ENCODE results near the gene ZFX. TPM values are rescaled to one million over a fixed set of nuclear protein-coding genes. Genes with fewer than 3 reads are reported as not detected.

Gene ZFX
- total and polyA plus RNA-seq, 2 of the 8 experiments (the other 6 are each of a cell fraction or from before 2014, with no cell fraction given), result 2.8 to 22.0 TPM

DNA sequence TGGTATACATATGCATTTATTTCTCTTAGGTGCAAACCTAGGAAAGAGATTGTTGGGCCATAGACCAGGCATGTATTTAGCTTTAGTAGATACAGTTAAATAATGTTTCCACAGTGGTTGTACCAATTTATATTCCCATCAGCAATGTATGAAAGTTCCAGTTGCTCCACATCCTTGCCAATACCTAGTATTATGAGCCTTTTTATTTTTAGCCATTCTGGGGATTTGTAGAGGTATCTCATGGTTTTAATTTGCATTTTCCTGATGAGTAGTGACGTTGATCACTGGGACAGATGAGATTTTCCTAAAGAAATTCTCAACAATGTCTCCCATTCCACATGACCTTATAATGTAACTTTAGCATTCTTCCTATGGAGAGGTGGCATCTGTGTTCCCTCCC, 107.5 kb downstream of the ZFX start:
- Histone ChIP-seq H2BK20ac (ENCODE audit: low read length) (no peak overlapping the region), H2AFZ (ENCODE audit: low read length) (no peak overlapping the region), H3K79me2 (ENCODE audit: control insufficient read depth in 1 of 2, insufficient read depth in 2 of 2, low read length in 2 of 2) (no peaks in the 10 kb centered on the region), H3K27ac (ENCODE audit: low read depth, low read length) (no peak overlapping the region), H2BK120ac (replicated peaks; ENCODE audit: low read depth, low read length) (no peak overlapping the region), H2BK5ac (ENCODE audit: low read depth, low read length) (no peak overlapping the region), H3K23ac (ENCODE audit: insufficient read length) (no peak overlapping the region), H3K79me1 (ENCODE audit: low read depth, low read length) (no peaks in the 10 kb centered on the region), H3K36me3 (ENCODE audit: control insufficient read depth in 2 of 4, insufficient read depth in 4 of 4, low read length in 3 of 4) (no peaks in the 10 kb centered on the region), H2BK12ac (ENCODE audit: low read depth, low read length) (no peak overlapping the region), H3K56ac (replicated peaks; ENCODE audit: insufficient read length, low read depth, low read length) (no peak overlapping the region), H3K27me3 (replicated peaks in 1 of 4; ENCODE audit: control insufficient read depth in 3 of 4, extremely low read depth in 1 of 4, insufficient read depth in 3 of 4, low read length in 3 of 4) (no peaks in the 10 kb centered on the region), H3K4me3 (ENCODE audit: extremely low read depth in 1 of 4, insufficient read depth in 2 of 4, low read depth in 3 of 4, low read length in 4 of 4) (no peak overlapping the region), H2BK15ac (ENCODE audit: low read length) (no peak overlapping the region), H4K8ac (ENCODE audit: extremely low read depth, insufficient read depth, low read length) (no peak overlapping the region), H4K91ac (replicated peaks; ENCODE audit: insufficient read length, low read length) (no peak overlapping the region), H3K9me3 (ENCODE audit: insufficient read depth in 2 of 2, low read depth in 1 of 2, low read length in 1 of 2) (no peaks in the 10 kb centered on the region), H3K18ac (ENCODE audit: extremely low read depth, low read length) (no peak overlapping the region), H3K9ac (replicated peaks in 1 of 4; ENCODE audit: extremely low read depth in 1 of 4, low read depth in 3 of 4, low read length in 3 of 4) (no peak overlapping the region), H4K20me1 (replicated peaks in 1 of 2; ENCODE audit: control insufficient read depth in 1 of 2, insufficient read depth in 2 of 2, low read length in 2 of 2) (no peaks in the 10 kb centered on the region), H3K4ac (replicated peaks; ENCODE audit: insufficient read length, low read depth, low read length) (no peak overlapping the region), H2AK5ac (ENCODE audit: low read depth, low read length) (no peak overlapping the region), H3K23me2 (ENCODE audit: low read depth, low read length) (no peaks in the 10 kb centered on the region), H3K14ac (ENCODE audit: insufficient read length) (no peak overlapping the region), H3K4me1 (replicated peaks in 1 of 4; ENCODE audit: control insufficient read depth in 3 of 4, insufficient read depth in 4 of 4, low read length in 3 of 4) (no peaks in the 10 kb centered on the region), H3K4me2 (ENCODE audit: insufficient read depth in 1 of 2, low read depth in 2 of 2, low read length in 2 of 2) (no peak overlapping the region), H4K5ac (ENCODE audit: insufficient read length, low read depth, low read length) (no peak overlapping the region)
- FAIRE-seq, result no peak
- ChIA-PET CTCF (ENCODE audit: partially characterized antibody) (interaction anchor here (1.0 kb wide), 1 partner anchor 115 kb away, joined by 3 read pairs; no protein-coding TSS in a partner anchor), POLR2A (ENCODE audit: partially characterized antibody) (no interaction called here)
- 82% methylated on average over 1 of the region's 1 CpG; no CpG with 5 or more reads in 1 of the 2 experiments for WGBS, 2 experiments (ENCODE audit: extremely low coverage in 1 of 2, insufficient coverage in 1 of 2, insufficient read length in 1 of 2, insufficient replicate concordance in 2 of 2, low coverage in 1 of 2, low lambda C conversion rate in 2 of 2, missing lambda C conversion rate in 1 of 2)
- TF ChIP-seq KDM5A (IDR thresholded peaks at IDR 0.05; ENCODE audit: low read length) (no peak), CHD2 (IDR thresholded peaks at IDR 0.05; ENCODE audit: low read length) (no peak), JUN (IDR thresholded peaks at IDR 0.05; ENCODE audit: low read depth, low read length) (no peak), GABPA (IDR thresholded peaks at IDR 0.05; ENCODE audit: borderline replicate concordance, insufficient read depth, low read length) (no peak), CBX5 (IDR thresholded peaks at IDR 0.05; ENCODE audit: low read depth, low read length) (no peak), TAF1 (IDR thresholded peaks at IDR 0.05; ENCODE audit: low read depth, low read length) (no peak), SP4 (IDR thresholded peaks at IDR 0.05; ENCODE audit: low read length) (no peak), SP2 (IDR thresholded peaks at IDR 0.05; ENCODE audit: low read length) (no peak), HDAC6 (IDR thresholded peaks at IDR 0.05; ENCODE audit: low read depth, low read length) (no peak), NANOG (IDR thresholded peaks at IDR 0.05; ENCODE audit: insufficient read depth, low read depth, low read length, poor library complexity, severe bottlenecking) (no peak)
- DNase-seq (ENCODE audit: low read depth in 1 of 2, low spot score in 2 of 2), result no peak

Measured in H1 (cell line).